GM23338 (cell line): ENCODE measurements around the gene ZC4H2.

Source experiments
- CTCF ChIP-seq, 2 experiments: fragments of 200-600 bp in 1 of 2; sonication (generic) in 1 of 2; conservative IDR thresholded peaks; 2 replicates each; pipeline versions ENCODE4 v1.5.1 to v1.6.1; 2016 to 2017; ENCODE audit warnings: antibody characterized with exemption in 2 of 2, low read depth in 2 of 2, mild to moderate bottlenecking in 2 of 2, moderate library complexity in 1 of 2
- EZH2 ChIP-seq: fragments of 200-600 bp; sonication (generic); IDR thresholded peaks from one replicate; pipeline ENCODE4 v1.8.0; 2017; ENCODE audit warnings: antibody characterized with exemption, mild to moderate bottlenecking, low read depth; ENCODE audit not compliant: unreplicated experiment
- EZH2phosphoT487 ChIP-seq: fragments of 200-600 bp; sonication (generic); IDR thresholded peaks from one replicate; pipeline ENCODE4 v1.8.1; 2018; ENCODE audit warnings: antibody characterized with exemption; ENCODE audit not compliant: unreplicated experiment
- POLR2AphosphoS5 ChIP-seq: IDR thresholded peaks from 2 replicates; pipeline ENCODE4 v1.6.1; 2016; ENCODE audit warnings: antibody characterized with exemption, low read depth
- REST ChIP-seq: IDR thresholded peaks from one replicate; pipeline ENCODE4 v1.6.1; 2018; ENCODE audit warnings: antibody characterized with exemption; ENCODE audit not compliant: unreplicated experiment

- TF ChIP-seq EZH2 (no peak), CTCF (conservative IDR thresholded peaks at IDR 0.05; ENCODE audit: low read depth in 2 of 2) (no peak), POLR2AphosphoS5 (no peak), EZH2phosphoT487 (no peak), REST (no peak)
These were observed 18.0 kb upstream of the ZC4H2 start for GRCh38 chrX:64994131-64994798.
